ENCODE data around the gene TMEM8B. TPM values are rescaled to one million over a fixed set of nuclear protein-coding genes. Genes with fewer than 3 reads are reported as not detected.

TMEM8B gene
- total RNA-seq, 2 donors from 2014 or later: 14.6 to 24.2 TPM

DNA sequence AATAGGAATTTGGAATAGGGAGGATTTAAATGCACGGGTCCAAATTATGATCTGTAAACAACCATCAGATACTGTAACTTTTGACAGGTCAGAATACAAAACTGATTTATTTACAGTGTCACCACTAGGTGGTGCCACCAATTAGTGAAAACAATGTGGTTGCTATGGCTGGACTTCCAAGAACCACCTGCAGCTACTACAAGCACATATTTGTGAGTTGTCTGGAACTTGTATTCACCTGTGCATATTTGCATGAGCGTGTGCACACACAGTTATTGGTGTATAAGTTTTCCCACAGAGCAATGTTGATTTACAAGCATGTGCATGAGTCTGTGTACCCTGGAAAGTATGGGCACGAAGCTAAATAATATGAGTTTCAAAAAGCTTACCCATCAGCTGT, 74.0 kb downstream of the TMEM8B start:
- H3K4me3 ChIP-seq: no peak overlapping the region
- H3K9me3 ChIP-seq: no peaks in the 10 kb centered on the region
- no peak overlapping the region for H3K27ac ChIP-seq
- H3K36me3 ChIP-seq: no peaks in the 10 kb centered on the region
- peaks cover 35 to 48% of the 10 kb centered on the region in 2 donors for H3K4me1 ChIP-seq (ENCODE audit: control insufficient read depth in 1 of 2, low read depth in 2 of 2)
- H3K27me3 ChIP-seq (replicated peaks; ENCODE audit: insufficient read depth): no peaks in the 10 kb centered on the region
- TF ChIP-seq, protein P1, sequence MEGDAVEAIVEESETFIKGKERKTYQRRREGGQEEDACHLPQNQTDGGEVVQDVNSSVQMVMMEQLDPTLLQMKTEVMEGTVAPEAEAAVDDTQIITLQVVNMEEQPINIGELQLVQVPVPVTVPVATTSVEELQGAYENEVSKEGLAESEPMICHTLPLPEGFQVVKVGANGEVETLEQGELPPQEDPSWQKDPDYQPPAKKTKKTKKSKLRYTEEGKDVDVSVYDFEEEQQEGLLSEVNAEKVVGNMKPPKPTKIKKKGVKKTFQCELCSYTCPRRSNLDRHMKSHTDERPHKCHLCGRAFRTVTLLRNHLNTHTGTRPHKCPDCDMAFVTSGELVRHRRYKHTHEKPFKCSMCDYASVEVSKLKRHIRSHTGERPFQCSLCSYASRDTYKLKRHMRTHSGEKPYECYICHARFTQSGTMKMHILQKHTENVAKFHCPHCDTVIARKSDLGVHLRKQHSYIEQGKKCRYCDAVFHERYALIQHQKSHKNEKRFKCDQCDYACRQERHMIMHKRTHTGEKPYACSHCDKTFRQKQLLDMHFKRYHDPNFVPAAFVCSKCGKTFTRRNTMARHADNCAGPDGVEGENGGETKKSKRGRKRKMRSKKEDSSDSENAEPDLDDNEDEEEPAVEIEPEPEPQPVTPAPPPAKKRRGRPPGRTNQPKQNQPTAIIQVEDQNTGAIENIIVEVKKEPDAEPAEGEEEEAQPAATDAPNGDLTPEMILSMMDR (IDR thresholded peaks at IDR 0.05): peak; percentile 84
- ATAC-seq (ENCODE audit: insufficient number of reproducible peaks, low FRiP score, low read depth): no peak
- no peak for DNase-seq (ENCODE audit: low spot score)

DNA sequence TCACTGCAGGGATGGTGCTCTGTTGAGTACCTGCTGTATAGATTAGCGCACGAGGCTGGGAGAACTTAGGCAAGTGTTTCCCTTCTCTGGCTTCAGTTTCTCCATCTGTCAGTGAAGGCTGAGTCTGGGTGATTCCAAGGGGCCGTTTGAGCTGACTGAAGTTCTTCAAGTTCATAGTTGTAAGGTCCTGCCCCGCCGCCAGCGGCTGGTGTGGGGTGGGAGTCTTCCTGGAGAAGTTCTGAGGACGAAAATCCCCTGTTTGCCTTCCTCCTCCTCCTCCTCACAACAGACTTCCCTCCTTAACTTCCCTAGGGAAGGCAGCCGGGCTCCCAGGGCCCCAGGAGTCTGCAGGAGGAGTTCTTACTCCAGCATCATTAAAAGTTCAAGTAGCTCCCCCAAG, 75.3 kb downstream of the TMEM8B start:
- ATAC-seq (ENCODE audit: insufficient number of reproducible peaks, low FRiP score, low read depth) (no peak), DNase-seq (ENCODE audit: low spot score) (no peak)
- TF ChIP-seq, protein P1 (IDR thresholded peaks at IDR 0.05): no peak
- Histone ChIP-seq H3K27me3 (replicated peaks; ENCODE audit: insufficient read depth) (no peaks in the 10 kb centered on the region), H3K27ac (peak overlapping the region; percentile 99 to 100), H3K4me3 (no peak overlapping the region), H3K36me3 (no peaks in the 10 kb centered on the region), H3K4me1 (ENCODE audit: control insufficient read depth in 1 of 2, low read depth in 2 of 2) (peaks cover 48 to 61% of the 10 kb centered on the region in 2 donors), H3K9me3 (no peaks in the 10 kb centered on the region)

DNA sequence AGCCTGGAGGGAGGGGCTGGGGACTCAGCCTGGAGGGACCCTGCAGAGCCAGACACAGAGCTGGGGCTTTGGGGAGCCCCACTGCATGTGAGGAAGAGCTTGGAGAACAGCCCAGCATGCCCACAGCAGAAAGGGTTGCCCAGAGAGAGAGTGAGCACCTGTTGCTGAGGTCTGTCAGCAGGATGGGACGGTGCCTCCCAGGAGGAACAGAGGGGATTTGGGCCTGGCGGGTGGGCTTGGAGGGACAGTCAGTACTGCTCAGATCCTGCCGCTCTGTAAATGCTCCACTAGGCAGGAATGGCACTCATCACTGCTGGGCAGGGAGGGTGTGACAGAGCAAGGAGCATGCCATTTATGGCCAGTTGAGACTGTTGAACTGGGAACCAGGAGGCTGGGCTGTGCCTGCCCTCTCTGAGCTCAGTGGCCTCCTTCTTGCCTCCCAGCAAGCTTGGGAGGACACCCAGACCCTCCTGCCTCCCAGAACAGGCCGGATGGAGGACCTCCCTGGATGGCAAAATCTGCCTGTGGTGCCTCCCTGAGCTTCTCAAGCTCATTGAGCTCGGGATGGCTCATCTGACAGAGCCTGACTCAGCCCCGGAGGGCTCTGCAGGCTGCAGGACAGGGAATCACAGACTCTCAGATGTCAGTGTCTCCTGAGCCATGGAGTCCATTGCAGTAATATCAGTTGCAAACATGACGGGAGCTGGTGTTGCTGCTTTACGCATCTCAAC, 76.2 kb downstream of the TMEM8B start:
- H3K4me3 ChIP-seq: peak overlapping the region; percentile 51
- ATAC-seq (ENCODE audit: insufficient number of reproducible peaks, low FRiP score, low read depth) (no peak), DNase-seq (ENCODE audit: low spot score) (no peak)
- no peaks in the 10 kb centered on the region for H3K36me3 ChIP-seq
- TF ChIP-seq, protein P1 (IDR thresholded peaks at IDR 0.05): no peak
- peaks cover 56 to 70% of the 10 kb centered on the region in 2 donors for H3K4me1 ChIP-seq (ENCODE audit: control insufficient read depth in 1 of 2, low read depth in 2 of 2)
- peak overlapping the region; percentile 99 to 100 for H3K27ac ChIP-seq
- H3K9me3 ChIP-seq: no peaks in the 10 kb centered on the region
- H3K27me3 ChIP-seq (replicated peaks; ENCODE audit: insufficient read depth): no peaks in the 10 kb centered on the region

DNA sequence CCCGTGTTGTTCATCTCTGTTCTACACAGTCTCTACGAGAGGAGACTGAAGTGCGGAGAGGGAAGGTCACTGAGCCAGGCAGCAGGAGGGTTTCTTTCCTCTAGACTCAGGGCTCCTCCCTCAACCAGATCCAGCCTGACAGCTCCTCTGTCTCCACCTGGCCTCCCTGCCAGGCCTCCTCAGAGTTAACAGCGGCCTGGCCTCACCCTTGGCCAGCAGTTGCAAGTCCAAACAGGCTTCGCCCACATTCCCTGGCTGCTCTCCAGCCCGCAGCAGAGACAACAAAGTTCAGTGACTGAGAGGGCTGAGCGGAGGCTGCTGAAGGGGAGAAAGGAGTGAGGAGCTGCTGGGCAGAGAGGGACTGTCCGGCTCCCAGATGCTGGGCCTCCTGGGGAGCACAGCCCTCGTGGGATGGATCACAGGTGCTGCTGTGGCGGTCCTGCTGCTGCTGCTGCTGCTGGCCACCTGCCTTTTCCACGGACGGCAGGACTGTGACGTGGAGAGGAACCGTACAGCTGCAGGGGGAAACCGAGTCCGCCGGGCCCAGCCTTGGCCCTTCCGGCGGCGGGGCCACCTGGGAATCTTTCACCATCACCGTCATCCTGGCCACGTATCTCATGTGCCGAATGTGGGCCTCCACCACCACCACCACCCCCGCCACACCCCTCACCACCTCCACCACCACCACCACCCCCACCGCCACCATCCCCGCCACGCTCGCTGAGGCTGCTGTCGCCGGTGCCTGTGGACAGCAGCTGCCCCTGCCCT, 77.1 kb downstream of the TMEM8B start, which contains the start of gene HRCT1:
HRCT1 (plus strand) TSS at position 291 of the 768 bp plus-strand sequence; CDS start at position 377, 86 bp downstream.
- Histone ChIP-seq H3K4me3 (peak within 1 kb of the TSS; percentile 51), H3K36me3 (no peaks in the 10 kb centered on the region), H3K4me1 (ENCODE audit: control insufficient read depth in 1 of 2, low read depth in 2 of 2) (peaks cover 65 to 79% of the 10 kb centered on the region in 2 donors), H3K27me3 (replicated peaks; ENCODE audit: insufficient read depth) (no peaks in the 10 kb centered on the region), H3K9me3 (no peaks in the 10 kb centered on the region), H3K27ac (peak within 1 kb of the TSS; percentile 99 to 100)
- DNase-seq (ENCODE audit: low spot score) (peak; percentile 81), ATAC-seq (ENCODE audit: insufficient number of reproducible peaks, low FRiP score, low read depth) (peak; percentile 7)
- TF ChIP-seq, protein P1 (IDR thresholded peaks at IDR 0.05): no peak

Data from thoracic aorta (tissue), 2 donors.